HT1080 (cell line): Measurements from ENCODE around the gene BAZ1A. TPM values are rescaled to one million over a fixed set of nuclear protein-coding genes. Genes with fewer than 3 reads are reported as not detected.

Experiments used
- DNase-seq: peaks from one replicate; pipeline ENCODE4 v3.0.0-alpha.2; 2015; ENCODE audit warnings: low read depth
- polyA plus RNA-seq, 2 experiments: library from polyadenylated mRNA; depleted of rRNA; stranded (reverse); fragments of >200 nt; gene quantifications; 2 replicates each; pipeline ENCODE4 v1.2.3, GENCODE V29; 2015
- total RNA-seq: library from RNA; depleted of rRNA; stranded (reverse); fragments of >200 nt; shearing (Covaris generic); gene quantifications from 2 replicates; pipeline ENCODE4 v1.2.3, GENCODE V29; 2014; rRNA removed

The BAZ1A gene, protein sequence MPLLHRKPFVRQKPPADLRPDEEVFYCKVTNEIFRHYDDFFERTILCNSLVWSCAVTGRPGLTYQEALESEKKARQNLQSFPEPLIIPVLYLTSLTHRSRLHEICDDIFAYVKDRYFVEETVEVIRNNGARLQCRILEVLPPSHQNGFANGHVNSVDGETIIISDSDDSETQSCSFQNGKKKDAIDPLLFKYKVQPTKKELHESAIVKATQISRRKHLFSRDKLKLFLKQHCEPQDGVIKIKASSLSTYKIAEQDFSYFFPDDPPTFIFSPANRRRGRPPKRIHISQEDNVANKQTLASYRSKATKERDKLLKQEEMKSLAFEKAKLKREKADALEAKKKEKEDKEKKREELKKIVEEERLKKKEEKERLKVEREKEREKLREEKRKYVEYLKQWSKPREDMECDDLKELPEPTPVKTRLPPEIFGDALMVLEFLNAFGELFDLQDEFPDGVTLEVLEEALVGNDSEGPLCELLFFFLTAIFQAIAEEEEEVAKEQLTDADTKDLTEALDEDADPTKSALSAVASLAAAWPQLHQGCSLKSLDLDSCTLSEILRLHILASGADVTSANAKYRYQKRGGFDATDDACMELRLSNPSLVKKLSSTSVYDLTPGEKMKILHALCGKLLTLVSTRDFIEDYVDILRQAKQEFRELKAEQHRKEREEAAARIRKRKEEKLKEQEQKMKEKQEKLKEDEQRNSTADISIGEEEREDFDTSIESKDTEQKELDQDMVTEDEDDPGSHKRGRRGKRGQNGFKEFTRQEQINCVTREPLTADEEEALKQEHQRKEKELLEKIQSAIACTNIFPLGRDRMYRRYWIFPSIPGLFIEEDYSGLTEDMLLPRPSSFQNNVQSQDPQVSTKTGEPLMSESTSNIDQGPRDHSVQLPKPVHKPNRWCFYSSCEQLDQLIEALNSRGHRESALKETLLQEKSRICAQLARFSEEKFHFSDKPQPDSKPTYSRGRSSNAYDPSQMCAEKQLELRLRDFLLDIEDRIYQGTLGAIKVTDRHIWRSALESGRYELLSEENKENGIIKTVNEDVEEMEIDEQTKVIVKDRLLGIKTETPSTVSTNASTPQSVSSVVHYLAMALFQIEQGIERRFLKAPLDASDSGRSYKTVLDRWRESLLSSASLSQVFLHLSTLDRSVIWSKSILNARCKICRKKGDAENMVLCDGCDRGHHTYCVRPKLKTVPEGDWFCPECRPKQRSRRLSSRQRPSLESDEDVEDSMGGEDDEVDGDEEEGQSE (N-terminal part only)
- total RNA-seq, result 24.5 and 27.4 TPM in 2 replicates
- 17.7 and 19.7 TPM in 2 replicates for polyA plus RNA-seq (2015; cell fraction: cytosol; rRNA removed)
- 45.7 and 46.5 TPM in 2 replicates for polyA plus RNA-seq (2015; cell fraction: nucleus; rRNA removed)

DNA sequence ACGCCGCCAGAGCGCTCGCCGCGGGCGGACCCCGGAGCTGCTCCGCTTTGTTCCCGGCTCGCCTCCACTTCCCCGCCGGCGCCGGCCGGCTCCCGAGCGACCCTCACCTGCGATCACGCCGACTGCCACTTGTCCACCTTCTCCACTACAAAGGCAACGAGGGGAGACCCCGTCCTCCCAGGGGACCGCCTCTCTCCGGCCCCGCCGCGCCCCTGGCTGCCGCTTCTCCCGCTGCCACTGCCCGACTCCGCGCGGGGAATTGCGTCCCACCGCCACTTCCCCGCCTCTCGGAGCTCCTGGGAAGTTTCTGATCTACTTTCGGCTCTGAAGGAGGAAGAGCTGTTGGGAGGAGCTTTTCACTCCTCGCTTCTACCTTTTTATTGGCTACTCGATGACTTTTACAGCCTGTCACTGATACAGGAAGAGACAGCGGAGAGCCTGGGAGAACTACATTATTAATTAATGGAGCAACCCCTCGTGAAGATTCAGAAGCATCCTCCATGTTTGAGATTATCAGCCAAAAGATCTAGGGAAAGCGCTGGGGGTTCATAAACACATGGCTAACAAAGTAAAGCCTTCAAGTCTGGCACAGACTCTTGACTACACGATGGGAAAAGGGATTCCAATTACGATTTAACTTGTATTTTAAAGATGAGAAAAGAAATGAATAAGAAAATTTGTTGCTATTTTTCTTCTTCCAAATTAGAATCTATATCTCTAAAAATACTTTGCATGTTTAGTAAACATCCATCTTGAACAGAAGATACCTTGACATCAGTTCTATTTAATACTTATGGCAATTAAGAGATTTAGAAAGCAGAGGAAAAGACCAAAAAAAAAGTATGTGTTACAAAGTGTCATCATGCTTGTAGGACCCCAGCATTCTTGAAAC lies at the start of gene BAZ1A:
Gene BAZ1A (minus strand): TSS at position 330 of the 892 bp plus-strand sequence. CDS start 756 bp downstream, outside the sequence.
- peak; percentile 92 for DNase-seq

DNA sequence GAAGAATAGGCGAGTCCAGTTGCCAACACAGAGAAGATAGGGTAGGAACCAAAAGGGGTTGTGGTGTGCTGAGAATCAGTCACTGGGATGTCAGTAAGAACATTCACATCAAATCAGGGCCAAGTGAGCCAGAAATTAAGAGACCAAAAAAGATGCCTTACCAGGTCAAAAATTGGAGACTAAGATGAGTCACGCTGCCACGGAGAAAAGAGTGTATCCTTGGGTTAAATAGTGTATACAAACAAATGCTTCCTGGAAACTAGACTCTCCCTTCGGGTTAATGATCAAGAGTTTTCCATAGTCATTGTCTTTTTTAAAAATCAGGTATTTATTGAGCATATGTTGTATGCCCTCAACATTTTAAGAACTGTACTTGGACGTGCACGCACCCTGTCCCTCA lies 45.2 kb upstream of the BAZ1A start:
- peak; percentile 13 for DNase-seq

DNA sequence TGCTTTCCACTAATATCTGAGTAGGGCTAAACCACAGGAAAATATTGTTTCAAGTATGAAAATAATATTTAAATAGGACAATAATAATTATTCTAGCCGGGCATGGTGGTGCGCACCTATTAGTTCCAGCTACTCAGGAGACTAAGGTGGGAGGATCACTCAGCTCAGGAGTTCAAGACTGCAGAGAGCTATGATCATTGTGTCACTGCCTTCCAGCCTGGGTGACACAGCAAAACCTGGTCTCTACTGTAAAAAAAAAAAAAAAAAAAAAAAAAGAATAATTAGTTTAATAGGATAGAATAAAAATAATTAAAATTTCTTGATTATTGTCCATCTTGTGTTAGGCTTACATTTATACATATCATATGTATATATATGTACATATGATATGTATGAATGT lies 38.5 kb upstream of the BAZ1A start:
- DNase-seq, result no peak

DNA sequence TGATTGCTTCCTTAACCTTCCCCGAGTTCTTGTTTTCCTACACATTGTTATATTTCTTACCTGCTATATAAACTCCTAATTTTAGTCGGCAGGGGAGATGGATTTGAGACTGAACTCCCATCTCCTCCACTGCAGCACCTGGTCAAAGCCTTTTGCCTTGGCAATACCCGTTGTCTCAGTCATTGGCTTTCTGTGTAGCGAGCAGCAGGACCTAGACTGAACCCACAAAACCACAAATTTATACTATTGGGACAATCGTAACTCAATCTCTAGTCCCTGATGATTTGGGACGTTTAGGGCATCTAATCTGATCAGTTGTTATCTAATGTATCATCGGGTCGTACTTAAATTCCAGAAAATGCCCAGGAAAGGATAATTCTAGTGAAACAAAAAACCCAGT lies 37.8 kb upstream of the BAZ1A start:
- no peak for DNase-seq

DNA sequence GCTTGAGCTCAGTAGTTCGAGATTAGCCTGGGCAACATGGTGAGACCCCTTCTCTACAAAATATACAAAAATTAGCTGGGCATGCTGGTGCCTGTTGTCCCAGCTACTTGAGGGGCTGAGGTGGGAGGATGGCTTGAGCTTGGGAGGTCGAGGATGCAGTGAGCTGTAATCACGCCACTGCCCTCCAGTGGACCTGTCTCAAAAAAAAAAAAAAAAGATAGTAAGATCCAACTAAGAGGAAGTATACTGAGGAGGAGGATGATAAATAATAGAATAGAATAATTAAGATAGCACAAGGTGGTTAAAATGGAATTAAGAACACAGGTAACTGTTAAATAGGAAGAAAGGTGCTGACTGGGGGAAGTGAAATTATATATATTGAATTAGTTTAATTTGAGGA lies 37.0 kb upstream of the BAZ1A start:
- peak; percentile 34 for DNase-seq

DNA sequence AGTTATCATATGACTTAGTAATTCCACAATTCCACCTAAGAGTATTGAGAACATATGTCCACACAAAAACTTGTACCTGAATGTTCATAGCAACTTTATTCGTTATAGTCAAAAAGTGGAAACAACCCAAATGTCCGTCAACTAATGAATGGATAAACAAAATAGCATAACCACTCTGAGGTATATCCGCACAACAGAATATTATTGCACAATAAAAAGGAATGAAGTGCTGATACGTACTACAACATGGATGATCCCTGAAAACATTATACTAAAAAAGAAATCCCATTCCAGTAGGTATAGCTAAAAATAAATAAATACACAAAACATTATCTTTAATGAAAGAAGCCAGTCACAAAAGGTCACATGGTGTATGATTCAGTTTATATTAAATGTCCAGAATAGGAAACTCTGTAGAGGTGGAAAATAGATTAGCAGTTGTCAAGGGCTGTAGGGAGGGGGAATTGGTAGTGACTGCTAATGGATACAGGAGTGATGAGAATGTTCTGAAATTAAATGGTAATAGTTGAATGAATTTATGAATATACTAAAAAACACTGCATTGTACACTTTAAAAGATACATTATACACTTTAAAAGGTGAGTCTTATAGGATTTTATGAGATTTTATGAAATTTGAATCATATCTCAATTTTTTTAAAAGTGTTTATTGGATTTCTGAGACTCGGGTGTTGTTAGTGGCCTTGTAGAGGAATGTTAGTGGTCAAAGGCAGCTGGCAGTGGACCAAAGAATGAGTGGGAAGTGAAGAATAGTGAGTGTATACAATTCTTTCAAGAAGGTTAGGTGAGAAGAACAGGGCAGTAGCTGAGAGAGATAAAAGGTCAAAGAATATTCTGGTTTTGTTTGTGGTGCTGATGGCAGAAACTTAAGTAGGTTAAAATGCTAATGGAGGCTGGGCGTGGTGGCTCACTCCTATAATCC lies 36.3 kb upstream of the BAZ1A start:
- no peak for DNase-seq

DNA sequence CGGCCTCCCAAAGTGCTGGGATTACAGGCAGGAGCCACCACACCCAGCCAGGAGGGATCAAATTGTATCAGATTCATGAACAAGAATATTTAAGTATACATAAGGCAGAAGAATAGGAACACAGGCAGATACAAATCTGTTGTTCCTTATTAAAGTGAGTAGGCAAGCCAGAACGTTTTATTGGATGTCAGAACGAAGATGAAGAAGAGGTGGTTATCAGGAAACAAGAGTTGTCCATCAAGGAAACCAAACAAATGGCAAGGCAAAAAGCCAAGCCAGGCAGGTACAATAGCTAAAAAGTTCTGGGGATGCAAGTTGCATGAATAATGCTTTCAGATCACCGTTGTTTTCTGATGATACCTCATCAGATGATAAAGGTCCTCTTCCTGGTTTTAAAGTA lies 31.1 kb upstream of the BAZ1A start:
- no peak for DNase-seq

DNA sequence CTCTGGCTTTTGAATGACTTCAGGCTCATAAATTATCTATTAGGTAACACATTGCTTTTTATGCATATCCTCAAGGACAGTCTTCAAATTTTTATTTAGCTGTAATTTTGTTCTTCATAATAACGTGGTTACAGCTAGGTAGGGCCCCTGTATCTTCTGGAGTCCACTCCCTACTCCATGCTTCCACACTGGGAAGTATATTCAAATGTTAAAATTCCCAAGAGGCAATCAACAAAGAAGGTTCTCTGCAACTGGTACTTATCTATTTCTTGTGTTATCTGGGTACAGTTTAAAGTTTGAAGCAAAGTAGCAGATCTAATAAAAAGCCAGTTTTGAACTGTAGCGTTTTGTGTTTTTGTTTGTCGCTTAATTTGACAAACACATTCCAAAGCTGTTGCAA lies 20.1 kb upstream of the BAZ1A start:
- no peak for DNase-seq

DNA sequence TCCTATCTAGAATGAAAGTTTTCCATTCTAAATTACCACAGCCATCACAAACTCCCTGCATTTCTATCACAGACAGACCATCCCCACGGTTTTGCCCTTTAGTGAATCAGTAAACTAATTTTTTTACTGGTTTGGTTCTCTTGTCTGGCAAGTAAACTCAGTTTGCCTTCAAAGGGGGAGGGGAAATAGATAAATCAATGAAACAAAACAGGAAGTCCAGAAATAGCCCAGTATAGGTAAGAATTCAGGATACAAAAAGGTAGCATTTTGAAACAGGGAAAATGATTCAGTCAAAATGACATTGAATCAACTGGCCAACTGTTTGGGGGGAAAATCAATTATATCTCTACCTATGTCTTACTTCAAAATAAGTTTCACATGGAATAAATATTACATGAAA lies 15.8 kb upstream of the BAZ1A start:
- DNase-seq, result no peak

DNA sequence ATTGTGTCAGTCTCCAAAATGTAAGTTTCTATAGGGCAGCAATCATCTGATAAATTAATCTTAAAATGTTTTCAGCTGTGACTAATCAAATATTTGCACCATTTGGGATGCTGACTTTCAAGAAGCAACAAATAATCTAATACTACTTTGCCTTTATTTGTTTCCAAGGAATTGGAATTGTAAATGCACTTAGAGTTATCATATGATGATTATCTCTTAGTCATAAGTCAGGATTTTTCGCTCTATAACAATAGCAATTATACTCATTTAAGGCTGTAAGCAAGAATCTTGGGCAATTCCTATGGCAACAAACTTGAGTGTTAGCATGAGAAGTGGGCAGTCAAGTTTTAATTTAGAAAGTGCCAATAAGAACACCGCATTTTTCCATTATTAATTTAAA lies 13.0 kb upstream of the BAZ1A start:
- DNase-seq, result no peak

DNA sequence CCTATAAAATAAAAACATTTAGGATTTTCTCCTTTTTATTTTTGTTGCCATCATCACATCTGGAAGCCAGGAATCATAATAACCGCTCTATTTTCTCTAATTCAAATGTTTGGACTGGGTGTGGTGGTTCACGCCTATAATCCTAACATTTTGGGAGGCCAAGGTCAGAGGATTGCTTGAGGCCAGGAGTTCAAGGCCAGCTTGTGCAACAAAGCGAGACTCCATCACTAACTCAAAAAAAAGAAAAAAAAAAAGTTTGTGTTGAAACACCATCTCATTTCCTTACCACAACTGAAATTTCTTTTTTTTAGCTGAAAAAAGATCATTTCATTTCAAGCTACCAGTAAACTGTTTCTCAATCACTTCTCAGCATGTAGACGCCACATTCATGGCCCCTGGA lies 8.8 kb upstream of the BAZ1A start:
- DNase-seq, result no peak

DNA sequence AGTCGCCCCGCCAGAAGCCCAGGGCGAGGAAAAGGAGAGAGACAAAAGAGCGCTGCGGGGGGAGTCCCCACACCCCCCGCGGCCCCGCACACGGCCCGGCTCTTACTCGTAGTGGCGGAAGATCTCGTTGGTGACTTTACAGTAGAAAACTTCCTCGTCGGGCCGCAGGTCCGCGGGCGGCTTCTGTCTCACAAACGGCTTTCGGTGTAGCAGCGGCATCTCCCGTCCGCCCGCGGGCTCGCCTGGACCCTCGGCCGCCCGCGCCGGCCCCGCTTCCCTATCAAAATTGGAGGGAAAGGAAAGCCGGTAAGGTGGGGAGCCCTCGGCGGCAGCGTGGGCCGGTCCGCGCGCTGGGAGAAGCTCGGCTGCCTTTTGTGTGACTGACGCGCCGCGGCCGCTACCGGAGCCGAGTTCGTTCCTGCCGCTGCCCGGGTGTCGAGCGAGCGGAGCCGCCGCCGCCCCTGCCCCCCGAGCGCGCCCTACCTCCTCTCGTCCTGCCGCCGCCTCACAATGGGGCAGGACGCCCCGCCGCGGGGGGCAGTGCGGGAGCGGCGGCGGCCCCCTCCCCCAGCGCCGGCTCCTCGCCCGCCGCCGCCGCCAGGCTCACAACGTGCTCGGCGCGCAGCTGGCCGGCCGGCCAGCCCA lies 652 bp downstream of the BAZ1A start:
- DNase-seq, result peak; percentile 52

DNA sequence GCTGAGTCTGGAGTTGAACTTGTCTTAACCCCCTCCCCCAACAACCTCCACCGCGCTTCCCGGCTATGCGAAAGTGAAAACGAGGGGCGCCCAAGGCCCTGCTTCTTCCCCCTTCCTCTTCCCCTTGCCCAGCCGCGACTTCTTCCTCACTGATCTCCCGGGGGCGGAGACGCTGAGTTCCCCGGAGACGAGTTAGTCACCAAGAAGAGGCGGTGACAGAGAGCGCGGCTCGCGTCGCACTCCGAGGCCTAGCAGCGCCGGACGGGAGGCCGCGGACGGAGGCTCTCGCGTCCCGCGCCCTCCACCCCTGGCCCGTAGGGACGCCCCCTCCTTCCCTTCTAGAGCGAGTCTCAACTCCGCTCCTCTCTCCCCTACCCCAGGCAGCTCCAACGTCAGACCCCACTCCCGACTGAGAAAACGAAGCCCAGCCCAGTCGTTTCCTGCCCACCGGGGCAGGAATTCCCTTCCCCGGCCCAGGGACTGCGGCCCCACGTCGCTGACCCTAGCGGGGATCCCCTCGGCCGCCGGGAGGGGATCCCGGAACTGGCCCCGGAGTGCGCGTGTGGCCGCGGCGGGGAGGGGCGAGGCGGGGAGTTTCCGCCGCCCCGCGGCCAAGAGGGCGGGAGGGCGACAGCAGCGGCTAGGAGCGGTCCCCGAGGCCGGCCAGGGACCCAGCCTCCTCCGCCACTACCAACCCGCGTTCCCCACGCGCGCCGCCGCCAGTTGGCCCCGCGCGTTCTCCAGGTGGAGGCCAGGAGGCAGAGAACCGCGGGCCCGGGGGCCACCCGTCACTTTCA lies 1.4 kb downstream of the BAZ1A start:
- DNase-seq, result peak; percentile 87

DNA sequence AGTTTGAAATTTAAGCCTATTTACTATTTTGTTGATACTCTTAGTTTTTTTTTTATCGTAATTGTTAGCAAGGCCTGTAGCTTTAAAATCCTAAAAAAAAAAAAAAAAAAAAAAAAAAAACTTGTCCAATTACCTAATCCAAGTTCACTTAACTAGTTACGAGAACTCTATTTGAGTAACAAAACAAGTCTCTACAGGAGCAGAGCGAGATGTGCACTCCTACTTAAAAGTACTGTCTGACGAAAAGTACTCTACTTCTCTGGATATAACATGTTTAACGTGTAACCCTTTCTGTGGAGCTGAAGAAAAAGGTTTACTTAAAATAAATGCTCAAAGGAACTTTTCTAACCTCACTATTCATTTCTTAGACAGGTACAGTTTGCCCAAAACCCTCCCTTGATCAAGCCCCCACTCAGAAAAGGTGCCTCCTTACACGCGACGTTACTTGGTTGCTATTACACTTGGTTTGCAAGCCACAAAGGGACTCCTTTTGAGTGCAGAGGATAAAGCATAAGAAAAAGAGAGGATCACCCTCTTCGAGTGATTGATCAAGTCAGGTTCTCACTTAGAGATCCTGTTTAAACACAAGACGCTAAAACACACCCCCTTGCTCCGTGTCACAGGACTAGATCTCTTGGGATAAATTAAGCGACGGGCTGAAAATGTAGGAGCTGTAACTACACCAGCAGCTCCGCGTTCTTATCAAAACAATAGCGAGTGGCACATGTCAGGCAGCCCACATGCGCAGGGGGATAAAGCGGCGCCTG lies 2.2 kb downstream of the BAZ1A start:
- DNase-seq, result no peak

DNA sequence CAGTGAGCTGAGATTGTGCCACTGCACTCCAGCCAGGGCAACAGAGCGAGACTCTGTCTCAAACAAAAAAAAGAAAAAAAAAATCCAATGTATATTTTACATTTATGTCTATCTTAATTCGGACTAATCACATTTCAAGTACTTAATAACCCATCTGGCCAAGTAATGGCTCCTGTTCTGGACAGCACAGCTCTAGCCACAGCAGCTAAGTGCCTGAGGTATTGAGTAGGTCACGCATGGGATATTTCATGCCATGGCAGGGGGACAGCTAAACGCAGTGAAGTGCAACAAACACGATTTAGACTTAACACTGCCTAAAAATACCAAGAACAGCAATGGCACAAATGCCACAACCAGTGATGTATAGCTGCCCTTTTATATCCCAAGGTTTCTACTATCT lies 8.0 kb downstream of the BAZ1A start:
- DNase-seq, result no peak

DNA sequence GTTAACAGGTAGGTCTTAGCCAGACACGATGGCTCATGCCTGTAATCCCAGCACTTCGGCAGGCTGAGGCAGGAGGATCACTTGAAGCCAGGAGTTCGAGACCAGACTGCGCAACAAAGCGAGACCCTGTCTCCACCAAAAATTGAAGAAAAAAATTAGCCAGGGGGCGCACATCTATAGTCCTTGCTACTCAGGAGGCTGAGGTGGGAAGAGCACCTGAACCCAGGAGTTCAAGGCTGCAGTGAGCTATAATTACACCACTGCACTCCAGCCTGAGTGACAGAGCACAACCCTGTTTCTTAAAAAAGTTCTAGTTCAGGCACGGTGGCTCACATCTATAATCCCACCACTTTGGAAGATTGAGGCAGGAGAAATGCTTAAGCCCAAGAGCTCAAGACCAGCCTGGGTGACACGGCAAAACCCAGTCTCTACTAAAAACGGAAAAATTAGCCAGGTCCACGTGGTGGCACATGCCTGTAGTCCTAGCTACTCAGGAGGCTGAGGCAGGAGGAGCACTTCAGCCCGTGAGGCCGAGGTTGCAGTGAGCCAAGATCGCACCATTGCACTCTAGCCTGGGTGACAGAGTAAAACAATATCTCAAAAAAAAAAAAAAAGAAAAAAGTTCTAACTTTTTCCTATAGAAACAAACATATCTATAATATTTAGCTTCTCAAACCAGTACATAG lies 9.1 kb downstream of the BAZ1A start:
- DNase-seq, result no peak

DNA sequence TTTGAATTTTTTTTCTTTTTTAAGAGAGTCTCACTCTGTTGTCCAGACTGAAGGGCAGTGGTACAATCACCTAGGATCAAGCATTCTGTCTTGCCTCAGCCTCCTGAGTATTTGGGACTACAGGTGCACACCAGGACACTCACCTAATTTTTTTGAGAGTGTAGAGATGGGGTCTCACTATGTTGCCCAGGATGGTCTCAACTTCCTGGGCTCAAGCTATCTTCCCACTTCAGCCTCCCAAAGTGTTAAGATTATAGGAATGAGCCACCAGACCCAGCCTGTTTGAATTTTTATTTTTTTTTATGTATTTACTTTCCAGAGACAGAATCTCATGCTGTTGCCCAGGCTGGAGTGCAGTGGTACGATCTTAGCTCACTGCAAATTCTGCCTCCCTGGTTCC lies 11.3 kb downstream of the BAZ1A start:
- no peak for DNase-seq
